ENCODE data around the gene BCL2.
"Not testable (repeated sequence)": the region's sequence is repeated elsewhere in the genome, so short reads cannot be mapped to it uniquely, and the experiment has no call there.

BCL2 gene

DNA sequence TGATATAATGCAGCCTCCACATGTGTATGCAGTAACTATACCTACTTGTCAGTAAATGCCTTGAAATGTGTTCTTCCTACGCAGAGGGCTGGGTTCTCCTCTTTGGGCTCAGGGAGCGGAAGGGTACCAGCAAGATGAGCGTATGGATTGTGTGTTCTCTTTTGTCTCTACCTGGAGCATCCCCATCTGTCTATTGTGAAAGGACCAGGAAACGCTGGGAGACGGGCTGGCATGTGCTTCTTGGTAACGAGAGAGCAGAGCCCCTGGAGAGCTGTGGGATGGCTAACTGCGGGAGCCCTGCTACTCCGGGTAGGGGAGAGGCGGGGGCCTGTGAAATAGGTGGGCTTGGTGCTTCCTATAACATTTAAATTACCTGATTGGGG is 80.9 kb downstream of the BCL2 start:
- WGBS, 2 experiments (ENCODE audit: insufficient coverage in 2 of 2), result 60 to 66% methylated on average over 1 to 4 of the region's 9 CpGs
- H3K36me3 ChIP-seq (ENCODE audit: control insufficient read depth, insufficient read depth, low read length), result no peaks in the 10 kb centered on the region
- no peaks in the 10 kb centered on the region for H3K9me3 ChIP-seq (ENCODE audit: control insufficient read depth, low read length)
- peak overlapping the region; percentile 87 for H3K27ac ChIP-seq (ENCODE audit: low read depth, low read length, severe bottlenecking)
- H3K4me1 ChIP-seq (ENCODE audit: control insufficient read depth, insufficient read depth, low read length, poor library complexity, severe bottlenecking), result peaks cover 16% of the 10 kb centered on the region
- H3K4me3 ChIP-seq (ENCODE audit: extremely low read depth, insufficient read depth, low read length, poor library complexity, severe bottlenecking), result no peak overlapping the region

- WGBS, 2 experiments (ENCODE audit: insufficient coverage in 2 of 2), result 21 to 36% methylated on average over 7 to 10 of the region's 14 CpGs
- Histone ChIP-seq H3K36me3 (ENCODE audit: control insufficient read depth, insufficient read depth, low read length) (no peaks in the 10 kb centered on the region), H3K4me3 (ENCODE audit: extremely low read depth, insufficient read depth, low read length, poor library complexity, severe bottlenecking) (no peak overlapping the region), H3K4me1 (ENCODE audit: control insufficient read depth, insufficient read depth, low read length, poor library complexity, severe bottlenecking) (peaks cover 16% of the 10 kb centered on the region), H3K27ac (ENCODE audit: low read depth, low read length, severe bottlenecking) (peak overlapping the region; percentile 87), H3K9me3 (ENCODE audit: control insufficient read depth, low read length) (no peaks in the 10 kb centered on the region)
These were observed 81.5 kb downstream of the BCL2 start for GRCh38 chr18:63237881-63238692.

- WGBS, 2 experiments (ENCODE audit: insufficient coverage in 2 of 2), result 93 to 95% methylated on average over 11 to 18 of the region's 21 CpGs
- peak overlapping the region; percentile 87 for H3K27ac ChIP-seq (ENCODE audit: low read depth, low read length, severe bottlenecking)
- no peak overlapping the region for H3K4me3 ChIP-seq (ENCODE audit: extremely low read depth, insufficient read depth, low read length, poor library complexity, severe bottlenecking)
- H3K36me3 ChIP-seq (ENCODE audit: control insufficient read depth, insufficient read depth, low read length), result no peaks in the 10 kb centered on the region
- H3K4me1 ChIP-seq (ENCODE audit: control insufficient read depth, insufficient read depth, low read length, poor library complexity, severe bottlenecking), result peaks cover 16% of the 10 kb centered on the region
- no peaks in the 10 kb centered on the region for H3K9me3 ChIP-seq (ENCODE audit: control insufficient read depth, low read length)
These were observed 82.4 kb downstream of the BCL2 start for GRCh38 chr18:63236921-63237846.

- H3K27ac ChIP-seq (ENCODE audit: low read depth, low read length, severe bottlenecking), result no peak overlapping the region
- no peak overlapping the region for H3K4me3 ChIP-seq (ENCODE audit: extremely low read depth, insufficient read depth, low read length, poor library complexity, severe bottlenecking)
- WGBS, 2 experiments (ENCODE audit: insufficient coverage in 2 of 2), result 94% methylated on average over 12 of the region's 14 CpGs
- H3K36me3 ChIP-seq (ENCODE audit: control insufficient read depth, insufficient read depth, low read length), result no peaks in the 10 kb centered on the region
- peaks cover 16% of the 10 kb centered on the region for H3K4me1 ChIP-seq (ENCODE audit: control insufficient read depth, insufficient read depth, low read length, poor library complexity, severe bottlenecking)
- H3K9me3 ChIP-seq (ENCODE audit: control insufficient read depth, low read length), result no peaks in the 10 kb centered on the region
These were observed 83.2 kb downstream of the BCL2 start for GRCh38 chr18:63236406-63236805.

DNA sequence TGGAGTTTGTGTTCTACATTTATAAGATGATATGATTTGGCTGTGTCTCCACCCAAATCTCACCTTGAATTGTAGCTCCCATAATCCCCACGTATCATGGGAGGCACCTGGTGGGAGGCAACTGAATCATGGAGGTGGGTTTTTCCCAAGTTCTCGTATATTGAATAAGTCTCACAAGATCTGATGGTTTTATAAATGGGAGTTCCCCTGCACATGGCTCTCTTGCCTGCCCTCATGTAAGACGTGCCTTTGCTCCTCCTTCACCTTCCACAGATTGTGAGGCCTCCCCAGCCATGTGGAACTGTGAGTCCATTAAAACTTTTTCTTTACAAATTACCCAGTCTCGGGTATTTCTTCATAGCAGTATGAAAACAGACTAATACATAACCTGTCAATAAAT is 83.6 kb downstream of the BCL2 start:
- WGBS, 2 experiments (ENCODE audit: insufficient coverage in 2 of 2), result 83 to 100% methylated on average over 1 of the region's 4 CpGs
- H3K4me1 ChIP-seq (ENCODE audit: control insufficient read depth, insufficient read depth, low read length, poor library complexity, severe bottlenecking), result peaks cover 16% of the 10 kb centered on the region
- H3K27ac ChIP-seq (ENCODE audit: low read depth, low read length, severe bottlenecking); H3K9me3 ChIP-seq (ENCODE audit: control insufficient read depth, low read length); H3K4me3 ChIP-seq (ENCODE audit: extremely low read depth, insufficient read depth, low read length, poor library complexity, severe bottlenecking); H3K36me3 ChIP-seq (ENCODE audit: control insufficient read depth, insufficient read depth, low read length): not testable (repeated sequence)

DNA sequence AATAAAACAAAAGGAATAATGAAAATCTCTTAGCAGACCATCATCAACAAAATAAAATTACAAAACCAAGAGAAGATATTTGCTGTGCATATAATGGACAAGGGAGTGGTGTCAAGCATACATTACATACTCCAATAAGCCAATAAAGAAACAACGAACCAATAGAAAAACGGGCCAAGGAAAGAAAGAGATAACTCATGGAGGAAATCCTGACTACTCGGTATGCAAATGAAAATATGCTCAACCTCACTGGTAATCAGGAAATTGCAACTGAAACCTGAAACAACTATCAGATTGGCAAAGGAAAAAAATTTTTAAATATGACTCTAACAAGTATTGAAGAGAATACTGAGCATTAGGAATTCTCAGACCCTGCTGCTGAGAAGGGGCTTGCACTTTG is 84.7 kb downstream of the BCL2 start:
- no peaks in the 10 kb centered on the region for H3K36me3 ChIP-seq (ENCODE audit: control insufficient read depth, insufficient read depth, low read length)
- H3K27ac ChIP-seq (ENCODE audit: low read depth, low read length, severe bottlenecking), result no peak overlapping the region
- no peak overlapping the region for H3K4me3 ChIP-seq (ENCODE audit: extremely low read depth, insufficient read depth, low read length, poor library complexity, severe bottlenecking)
- no CpG with 5 or more reads among the region's 3 CpGs for WGBS, 2 experiments (ENCODE audit: insufficient coverage in 2 of 2)
- no peaks in the 10 kb centered on the region for H3K9me3 ChIP-seq (ENCODE audit: control insufficient read depth, low read length)
- peaks cover 16% of the 10 kb centered on the region for H3K4me1 ChIP-seq (ENCODE audit: control insufficient read depth, insufficient read depth, low read length, poor library complexity, severe bottlenecking)

DNA sequence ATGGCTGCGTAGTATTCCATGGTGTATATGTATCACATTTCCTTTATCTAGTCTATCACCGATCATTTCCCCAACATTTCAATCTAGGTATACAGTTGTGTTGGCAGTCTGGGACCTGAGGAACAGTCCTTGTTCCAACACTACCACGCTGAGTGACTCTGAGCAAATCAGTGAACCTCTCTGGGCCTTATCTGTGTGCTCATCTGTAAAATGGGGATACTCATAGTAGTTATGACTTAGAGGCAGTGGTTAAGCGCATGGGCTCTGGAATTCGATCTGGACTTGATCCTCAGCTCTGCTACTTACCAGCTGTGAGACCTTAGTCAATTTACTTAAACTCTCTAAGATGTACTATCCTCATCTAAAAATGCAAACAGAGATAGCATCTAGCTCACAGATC is 85.1 kb downstream of the BCL2 start:
- Histone ChIP-seq H3K27ac (ENCODE audit: low read depth, low read length, severe bottlenecking) (no peak overlapping the region), H3K4me1 (ENCODE audit: control insufficient read depth, insufficient read depth, low read length, poor library complexity, severe bottlenecking) (peaks cover 16% of the 10 kb centered on the region), H3K9me3 (ENCODE audit: control insufficient read depth, low read length) (no peaks in the 10 kb centered on the region), H3K4me3 (ENCODE audit: extremely low read depth, insufficient read depth, low read length, poor library complexity, severe bottlenecking) (no peak overlapping the region), H3K36me3 (ENCODE audit: control insufficient read depth, insufficient read depth, low read length) (no peaks in the 10 kb centered on the region)
- 80 to 93% methylated on average over 1 to 3 of the region's 5 CpGs for WGBS, 2 experiments (ENCODE audit: insufficient coverage in 2 of 2)

DNA sequence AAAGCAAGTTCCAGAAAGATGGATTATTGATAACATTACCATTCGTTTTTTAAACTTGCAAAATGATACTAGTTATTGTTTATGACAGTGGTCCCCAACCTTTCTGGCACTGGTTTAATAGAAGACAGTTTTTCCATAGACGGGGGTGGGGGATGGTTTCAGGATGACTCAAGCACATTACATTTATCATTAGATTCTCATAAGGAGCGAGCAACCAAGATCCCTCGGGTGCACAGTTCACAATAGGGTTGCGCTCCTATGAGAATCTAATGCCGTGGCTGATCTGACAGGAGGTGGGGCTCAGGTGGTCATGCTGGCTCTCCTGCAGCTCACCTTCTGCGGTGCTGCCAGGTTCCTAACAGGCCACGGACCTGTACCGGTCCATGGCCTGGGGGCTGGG is 86.2 kb downstream of the BCL2 start:
- WGBS, 2 experiments (ENCODE audit: insufficient coverage in 2 of 2), result 89 to 92% methylated on average over 5 of the region's 9 CpGs
- H3K4me3 ChIP-seq (ENCODE audit: extremely low read depth, insufficient read depth, low read length, poor library complexity, severe bottlenecking), result no peak overlapping the region
- H3K36me3 ChIP-seq (ENCODE audit: control insufficient read depth, insufficient read depth, low read length), result no peaks in the 10 kb centered on the region
- no peak overlapping the region for H3K27ac ChIP-seq (ENCODE audit: low read depth, low read length, severe bottlenecking)
- H3K4me1 ChIP-seq (ENCODE audit: control insufficient read depth, insufficient read depth, low read length, poor library complexity, severe bottlenecking), result peaks cover 8% of the 10 kb centered on the region
- no peaks in the 10 kb centered on the region for H3K9me3 ChIP-seq (ENCODE audit: control insufficient read depth, low read length)

- no peak overlapping the region for H3K27ac ChIP-seq (ENCODE audit: low read depth, low read length, severe bottlenecking)
- peaks cover 5% of the 10 kb centered on the region for H3K4me1 ChIP-seq (ENCODE audit: control insufficient read depth, insufficient read depth, low read length, poor library complexity, severe bottlenecking)
- no peaks in the 10 kb centered on the region for H3K36me3 ChIP-seq (ENCODE audit: control insufficient read depth, insufficient read depth, low read length)
- WGBS, 2 experiments (ENCODE audit: insufficient coverage in 2 of 2), result no CpG with 5 or more reads among the region's 2 CpGs
- H3K4me3 ChIP-seq (ENCODE audit: extremely low read depth, insufficient read depth, low read length, poor library complexity, severe bottlenecking), result no peak overlapping the region
- no peaks in the 10 kb centered on the region for H3K9me3 ChIP-seq (ENCODE audit: control insufficient read depth, low read length)
These were observed 86.7 kb downstream of the BCL2 start for GRCh38 chr18:63232826-63233225.

DNA sequence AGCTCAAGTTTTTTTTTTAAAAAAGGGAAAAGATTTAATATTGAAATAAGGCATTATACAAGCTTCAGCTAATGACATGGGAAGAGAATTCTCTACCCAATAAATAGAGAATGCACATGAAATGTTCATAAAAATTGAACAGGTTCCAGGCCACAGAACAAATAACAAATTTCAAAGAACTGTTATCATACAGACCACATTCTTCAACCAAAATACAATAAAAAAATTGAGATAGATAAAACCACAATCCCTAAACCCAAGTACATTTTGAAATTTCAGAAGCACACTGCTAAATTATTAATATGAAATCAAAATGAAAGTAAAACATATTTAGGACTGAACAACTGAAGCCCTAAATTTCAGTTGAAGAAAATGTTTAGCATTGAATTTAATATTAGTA is 89.6 kb downstream of the BCL2 start:
- H3K36me3 ChIP-seq (ENCODE audit: control insufficient read depth, insufficient read depth, low read length), result no peaks in the 10 kb centered on the region
- H3K4me3 ChIP-seq (ENCODE audit: extremely low read depth, insufficient read depth, low read length, poor library complexity, severe bottlenecking), result no peak overlapping the region
- H3K27ac ChIP-seq (ENCODE audit: low read depth, low read length, severe bottlenecking), result no peak overlapping the region
- H3K9me3 ChIP-seq (ENCODE audit: control insufficient read depth, low read length), result no peaks in the 10 kb centered on the region
- no peaks in the 10 kb centered on the region for H3K4me1 ChIP-seq (ENCODE audit: control insufficient read depth, insufficient read depth, low read length, poor library complexity, severe bottlenecking)

DNA sequence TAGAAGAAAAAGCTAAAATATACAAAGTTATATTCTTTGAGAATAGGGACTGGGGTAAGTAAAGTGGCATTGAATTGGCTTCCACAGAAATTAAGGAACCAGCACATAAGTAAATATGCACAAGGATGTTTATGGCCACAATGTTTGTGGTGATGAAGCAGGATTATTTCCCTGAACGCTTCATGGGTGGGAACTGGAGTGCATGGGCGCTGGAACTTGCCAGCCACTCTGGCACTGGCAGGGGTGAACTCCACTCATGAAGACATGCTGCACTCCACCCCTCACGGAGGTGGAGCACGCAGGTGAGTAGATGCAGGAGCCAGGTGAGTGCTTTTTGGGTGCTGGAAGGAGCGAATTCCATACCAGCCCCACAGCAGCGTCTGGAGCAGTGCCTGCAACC is 94.1 kb downstream of the BCL2 start:
- 80 to 97% methylated on average over 1 to 4 of the region's 6 CpGs for WGBS, 2 experiments (ENCODE audit: insufficient coverage in 2 of 2)
- no peak overlapping the region for H3K4me3 ChIP-seq (ENCODE audit: extremely low read depth, insufficient read depth, low read length, poor library complexity, severe bottlenecking)
- no peaks in the 10 kb centered on the region for H3K36me3 ChIP-seq (ENCODE audit: control insufficient read depth, insufficient read depth, low read length)
- no peak overlapping the region for H3K27ac ChIP-seq (ENCODE audit: low read depth, low read length, severe bottlenecking)
- no peaks in the 10 kb centered on the region for H3K9me3 ChIP-seq (ENCODE audit: control insufficient read depth, low read length)
- no peaks in the 10 kb centered on the region for H3K4me1 ChIP-seq (ENCODE audit: control insufficient read depth, insufficient read depth, low read length, poor library complexity, severe bottlenecking)

Data from mesodermal cell (in vitro differentiated cells).